GM18861 (cell line): ENCODE results near the gene CHST9.
"Not testable (repeated sequence)": the region's sequence is repeated elsewhere in the genome, so short reads cannot be mapped to it uniquely, and the experiment has no call there.

ENCODE experiments used
- ATAC-seq: cut with Tn5 transposase; IDR thresholded peaks from one replicate; pipeline ENCODE4 v1.9.1; 2021; ENCODE audit not compliant: unreplicated experiment

Gene CHST9, protein sequence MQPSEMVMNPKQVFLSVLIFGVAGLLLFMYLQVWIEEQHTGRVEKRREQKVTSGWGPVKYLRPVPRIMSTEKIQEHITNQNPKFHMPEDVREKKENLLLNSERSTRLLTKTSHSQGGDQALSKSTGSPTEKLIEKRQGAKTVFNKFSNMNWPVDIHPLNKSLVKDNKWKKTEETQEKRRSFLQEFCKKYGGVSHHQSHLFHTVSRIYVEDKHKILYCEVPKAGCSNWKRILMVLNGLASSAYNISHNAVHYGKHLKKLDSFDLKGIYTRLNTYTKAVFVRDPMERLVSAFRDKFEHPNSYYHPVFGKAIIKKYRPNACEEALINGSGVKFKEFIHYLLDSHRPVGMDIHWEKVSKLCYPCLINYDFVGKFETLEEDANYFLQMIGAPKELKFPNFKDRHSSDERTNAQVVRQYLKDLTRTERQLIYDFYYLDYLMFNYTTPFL

DNA sequence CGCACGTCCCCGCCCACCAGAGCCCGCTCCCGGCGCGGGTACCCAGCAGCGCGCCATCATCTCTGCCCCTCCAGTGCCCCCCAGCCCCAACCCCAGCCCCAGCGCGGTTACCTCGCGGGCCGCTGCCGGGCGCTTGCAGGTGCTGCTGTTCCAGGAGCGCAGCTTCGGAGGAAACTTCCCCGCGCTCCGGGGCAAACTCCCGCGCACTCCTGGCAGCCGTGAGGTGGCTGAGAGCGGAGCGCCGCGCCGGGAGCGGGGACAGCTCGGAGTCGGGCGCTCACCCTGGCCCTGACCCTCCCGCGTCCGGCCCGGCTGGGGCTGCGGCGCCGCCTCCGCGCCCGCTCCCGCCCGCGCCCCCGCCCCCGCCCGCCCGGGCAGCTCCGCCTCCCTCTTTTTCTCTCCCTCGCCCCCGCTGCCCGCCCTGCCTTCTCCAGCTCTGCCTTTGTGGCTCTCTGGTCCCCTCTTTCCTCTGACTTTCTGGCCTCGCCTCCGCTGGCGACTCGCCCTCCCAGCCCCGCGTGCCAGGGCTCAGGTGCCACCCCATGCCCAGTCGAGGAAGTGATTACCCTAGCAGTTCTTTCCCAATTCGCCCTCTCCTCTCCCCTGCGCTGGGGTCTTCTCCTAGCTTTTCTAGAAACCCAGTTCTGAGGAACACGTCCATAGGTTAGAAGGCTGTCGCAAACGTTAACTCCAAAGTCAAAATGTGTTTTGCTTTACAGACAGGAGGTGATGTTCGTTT lies at the start of gene CHST9:
CHST9 (minus strand) TSS at position 284 of the 739 bp plus-strand sequence. CDS start 42,499 bp downstream, outside the sequence.
- ATAC-seq = no peak

DNA sequence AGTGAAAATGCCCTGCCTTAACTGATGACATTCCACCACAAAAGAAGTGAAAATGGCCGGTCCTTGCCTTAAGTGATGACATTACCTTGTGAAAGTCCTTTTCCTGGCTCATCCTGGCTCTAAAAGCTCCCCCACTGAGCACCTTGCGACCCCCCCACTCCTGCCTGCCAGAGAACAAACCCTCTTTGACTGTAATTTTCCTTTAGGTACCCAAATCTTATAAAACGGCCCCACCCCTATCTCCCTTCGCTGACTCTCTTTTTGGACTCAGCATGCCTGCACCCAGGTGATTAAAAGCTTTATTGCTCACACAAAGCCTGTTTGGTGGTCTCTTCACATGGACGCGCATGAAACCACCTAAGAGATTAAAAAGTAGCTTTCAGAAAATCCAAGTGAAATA lies 47.2 kb upstream of the CHST9 start:
- not testable (repeated sequence) for ATAC-seq

DNA sequence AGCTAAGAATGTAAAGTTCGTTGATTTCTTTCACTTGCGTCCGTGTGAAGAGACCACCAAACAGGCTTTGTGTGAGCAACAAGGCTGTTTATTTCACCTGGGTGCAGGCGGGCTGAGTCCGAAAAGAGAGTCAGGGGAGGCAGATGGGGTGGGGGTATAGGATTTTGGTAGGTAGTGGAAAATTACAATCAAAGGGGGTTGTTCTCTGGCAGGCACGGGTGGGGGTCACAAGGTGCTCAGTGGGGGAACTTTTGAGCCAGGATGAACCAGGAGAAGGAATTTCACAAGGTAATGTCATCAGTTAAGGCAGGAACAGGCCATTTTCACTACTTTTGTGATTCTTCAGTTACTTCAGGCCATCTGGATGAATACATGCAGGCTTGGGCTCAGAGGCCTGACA lies 46.6 kb upstream of the CHST9 start:
- not testable (repeated sequence) for ATAC-seq

DNA sequence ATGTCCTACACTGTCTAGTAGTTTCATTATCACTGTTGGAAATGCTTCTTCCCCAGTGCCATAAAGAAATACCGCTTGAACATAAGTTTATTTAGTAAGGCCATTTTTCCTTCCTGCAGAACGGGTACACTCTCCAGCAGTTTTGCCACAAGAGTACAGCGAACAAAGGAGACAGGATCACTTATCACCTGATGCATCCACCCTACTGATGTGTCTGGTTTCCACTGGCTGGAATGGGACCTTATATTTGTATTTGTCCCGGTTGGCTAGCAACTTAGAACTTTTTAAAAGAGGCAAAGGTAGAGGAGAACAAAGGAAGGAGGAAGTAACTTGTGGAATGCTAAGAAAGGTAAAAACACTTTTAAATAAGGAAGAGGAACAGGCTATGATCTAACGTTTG lies 46.1 kb upstream of the CHST9 start:
- ATAC-seq = not testable (repeated sequence)

DNA sequence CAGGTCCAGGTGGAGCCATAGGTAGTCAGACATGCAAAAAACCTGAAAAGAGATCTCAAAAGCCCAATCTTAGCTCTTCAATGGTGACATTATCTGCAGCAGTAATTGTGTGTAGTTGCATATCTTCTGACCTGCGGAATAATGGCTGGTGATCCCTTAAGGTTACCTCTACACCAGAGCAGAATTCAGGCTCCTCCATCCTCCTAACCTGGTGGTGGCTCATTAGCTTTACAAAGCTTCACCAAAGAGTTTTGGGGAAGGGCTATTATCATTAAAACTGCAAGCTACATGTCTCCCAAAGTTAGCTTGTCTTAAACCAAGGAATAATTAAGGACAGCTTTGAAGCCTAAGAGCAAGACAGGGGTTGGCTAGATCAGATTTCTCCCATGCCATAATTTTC lies 42.6 kb upstream of the CHST9 start:
- ATAC-seq = no peak

DNA sequence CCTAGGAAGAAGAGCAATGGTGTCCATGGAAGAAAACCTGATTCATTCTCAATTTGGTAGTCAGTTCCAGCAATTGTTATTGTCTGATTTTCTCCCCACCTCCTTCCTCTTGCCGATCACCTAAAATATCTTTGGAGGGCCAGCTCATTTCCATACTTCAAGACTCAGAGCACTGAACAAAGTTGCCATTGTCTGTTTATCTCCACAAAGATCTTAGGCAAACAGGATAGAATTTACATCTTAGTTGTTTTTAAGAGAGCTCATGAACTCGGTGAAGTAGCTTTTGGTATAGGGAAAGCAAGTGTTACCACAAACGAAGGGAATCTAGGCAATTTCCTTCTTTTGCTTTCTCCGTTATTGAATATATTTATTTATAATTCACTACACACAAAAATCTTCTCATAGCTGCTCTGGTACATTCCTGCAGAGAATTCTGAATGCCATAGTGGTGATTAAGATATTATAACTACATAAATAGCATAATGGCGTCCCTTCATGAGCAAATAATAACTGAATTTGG lies 41.5 kb upstream of the CHST9 start:
- ATAC-seq = no peak

DNA sequence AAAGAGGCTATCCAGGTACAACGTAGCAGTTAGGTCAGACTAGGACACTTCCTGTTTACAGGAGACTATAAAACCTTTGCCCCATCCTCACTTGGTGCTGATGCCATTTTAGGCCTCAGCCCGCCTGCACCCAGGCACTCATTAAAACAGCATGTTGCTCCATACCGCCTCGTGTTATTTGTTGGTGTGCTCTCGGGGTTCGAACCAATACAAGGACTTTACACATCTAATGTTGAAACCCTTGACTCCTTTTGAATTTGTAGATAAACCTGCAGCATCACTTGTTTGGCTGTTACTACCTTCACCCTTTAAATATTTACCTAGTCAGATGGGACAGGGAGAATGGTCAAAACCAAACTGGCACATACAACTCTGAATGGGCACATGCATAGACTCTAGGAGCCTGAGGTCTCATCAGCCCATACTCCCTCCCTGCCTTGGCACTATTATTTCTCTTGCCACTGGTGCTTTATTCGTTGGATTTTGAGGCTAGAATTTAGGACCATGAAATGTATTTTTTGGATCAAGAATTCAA lies 40.9 kb upstream of the CHST9 start:
- ATAC-seq = no peak

DNA sequence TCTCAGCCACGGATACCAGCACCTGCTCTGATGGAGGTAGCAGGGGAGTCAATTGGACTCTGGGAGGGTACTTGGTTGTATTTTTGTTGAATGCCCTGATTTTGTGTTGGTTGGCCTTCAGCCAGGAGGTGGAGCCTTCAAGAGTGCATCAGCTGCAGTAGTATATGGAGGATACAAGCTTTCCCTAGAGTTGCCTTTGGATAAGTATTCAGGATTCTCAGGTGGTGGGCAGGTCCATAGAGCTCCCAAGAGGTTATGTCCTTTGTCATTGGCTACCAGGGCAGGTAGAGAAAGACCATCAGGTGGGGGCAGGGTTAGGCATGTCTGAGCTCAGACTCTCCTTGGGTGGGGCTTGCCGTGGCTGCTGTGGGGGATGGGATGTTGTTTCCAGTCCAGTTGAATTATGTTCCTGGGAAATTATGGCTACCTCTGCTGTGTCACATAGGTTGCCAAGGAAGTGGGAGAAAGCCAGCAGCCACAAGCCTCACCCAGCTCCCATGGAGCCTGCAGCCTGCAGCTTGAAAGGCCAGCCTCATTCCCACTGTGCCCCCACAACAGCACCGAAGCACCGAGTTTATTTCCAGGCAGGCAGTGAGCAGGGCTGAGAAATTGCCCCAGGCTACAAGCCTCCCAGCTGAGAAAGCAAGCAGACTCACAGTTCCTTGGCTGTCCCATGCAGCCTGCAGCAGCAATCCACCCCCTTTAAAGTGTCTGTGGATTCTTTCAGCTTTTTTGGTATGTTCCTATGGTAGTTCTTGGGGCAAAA lies 38.6 kb upstream of the CHST9 start:
- ATAC-seq = no peak

DNA sequence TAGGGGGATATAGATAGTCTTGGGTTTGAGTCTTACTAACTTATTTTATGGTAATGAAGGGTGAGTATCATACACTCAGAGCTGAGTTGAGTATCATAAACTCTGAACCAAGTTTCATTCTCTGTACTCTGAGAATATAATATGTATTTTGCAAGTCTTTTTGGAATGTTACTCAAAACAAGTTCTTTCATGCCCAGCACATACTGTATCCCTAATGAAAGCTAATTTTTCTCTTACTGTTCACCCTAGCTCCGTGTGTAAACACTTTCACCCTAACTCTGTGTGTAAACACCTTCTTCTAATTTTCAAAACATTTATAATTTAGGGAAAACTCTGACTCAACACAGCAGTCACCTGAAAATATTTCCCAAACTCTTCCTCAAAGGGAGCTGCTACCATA lies 29.7 kb upstream of the CHST9 start:
- no peak for ATAC-seq

DNA sequence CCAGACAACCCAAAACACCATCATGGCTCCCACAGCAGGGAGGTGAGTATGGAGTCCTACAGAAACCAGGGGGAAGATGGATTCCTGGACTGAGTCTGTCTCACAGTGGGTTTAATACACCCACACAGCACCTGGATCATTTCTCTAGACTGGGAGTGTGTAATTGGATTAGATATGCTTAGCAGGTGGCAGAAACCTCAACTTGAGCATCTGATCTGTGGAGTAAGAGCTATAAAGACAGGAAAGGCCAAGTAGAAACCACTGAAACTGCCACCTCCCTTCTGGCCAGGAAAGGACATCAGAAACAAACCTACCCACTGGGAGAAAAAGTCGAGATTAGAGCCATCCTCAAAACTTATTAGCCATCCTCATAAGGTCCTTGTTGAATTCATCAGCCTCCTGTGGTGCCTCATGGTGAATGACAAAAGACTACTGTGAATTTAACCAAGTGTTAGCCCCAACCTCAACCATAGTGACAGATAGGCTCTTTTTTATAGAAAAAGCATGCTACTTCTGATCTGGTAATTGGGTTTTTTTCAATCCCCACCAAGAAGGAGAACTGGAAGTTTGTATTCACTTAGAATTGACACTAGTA lies 28.1 kb upstream of the CHST9 start:
- ATAC-seq = no peak

DNA sequence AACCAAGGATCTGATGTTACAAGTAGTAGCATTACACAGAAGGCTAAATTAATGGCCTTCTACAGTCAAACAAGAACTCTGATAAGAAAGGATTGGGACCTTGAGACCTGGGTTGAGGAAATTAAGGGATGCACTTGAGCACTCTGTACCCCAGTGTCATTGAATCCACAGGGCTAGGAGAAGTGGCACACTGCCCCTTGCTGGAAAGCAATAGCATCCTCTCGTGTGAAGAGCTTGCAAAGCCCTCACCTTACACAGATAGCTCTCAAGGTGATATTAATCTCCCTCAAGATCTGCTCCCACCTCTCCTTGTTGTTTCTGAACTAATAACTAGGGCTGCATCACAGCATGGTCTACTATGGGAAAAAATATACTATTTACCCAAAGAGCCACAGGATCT lies 26.5 kb upstream of the CHST9 start:
- no peak for ATAC-seq

DNA sequence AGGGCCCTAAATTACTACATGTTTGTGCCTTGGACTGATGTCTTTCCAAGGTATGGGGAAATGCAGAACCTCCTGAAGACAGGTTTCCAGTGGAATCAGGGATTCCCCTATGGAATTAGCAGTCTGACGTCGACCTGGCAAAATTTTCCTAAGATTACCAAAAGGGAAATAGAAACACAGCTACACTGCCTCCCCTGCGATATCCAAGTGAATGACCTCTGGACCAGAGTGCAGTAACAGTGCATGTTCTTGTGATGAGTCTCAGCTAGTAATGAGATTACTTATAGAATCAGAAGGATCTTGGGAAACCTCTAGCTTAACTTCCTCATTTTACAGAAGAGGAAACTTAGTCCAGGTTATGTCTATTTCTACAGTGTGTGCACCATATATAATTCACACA lies 21.3 kb upstream of the CHST9 start:
- ATAC-seq = no peak

DNA sequence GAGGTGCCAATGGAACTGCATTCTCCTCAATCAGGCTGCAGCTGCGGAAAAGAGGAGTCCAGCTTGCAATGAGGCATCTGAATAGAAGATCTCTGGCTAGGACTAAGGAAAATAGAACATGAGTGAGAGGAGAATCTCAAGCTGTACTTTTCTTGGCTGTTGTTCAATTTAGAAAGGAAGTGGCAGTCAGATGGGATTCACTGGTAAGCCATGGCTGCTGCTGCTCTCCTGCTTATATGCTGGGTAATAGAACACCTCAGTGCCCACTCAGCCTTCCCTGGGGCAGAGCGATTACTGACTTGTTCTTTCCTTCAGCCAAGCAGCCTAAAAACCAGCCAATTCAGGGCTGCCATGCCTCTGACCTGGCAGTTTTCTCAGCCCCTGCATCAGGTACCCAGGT lies 17.6 kb upstream of the CHST9 start:
- ATAC-seq = no peak

DNA sequence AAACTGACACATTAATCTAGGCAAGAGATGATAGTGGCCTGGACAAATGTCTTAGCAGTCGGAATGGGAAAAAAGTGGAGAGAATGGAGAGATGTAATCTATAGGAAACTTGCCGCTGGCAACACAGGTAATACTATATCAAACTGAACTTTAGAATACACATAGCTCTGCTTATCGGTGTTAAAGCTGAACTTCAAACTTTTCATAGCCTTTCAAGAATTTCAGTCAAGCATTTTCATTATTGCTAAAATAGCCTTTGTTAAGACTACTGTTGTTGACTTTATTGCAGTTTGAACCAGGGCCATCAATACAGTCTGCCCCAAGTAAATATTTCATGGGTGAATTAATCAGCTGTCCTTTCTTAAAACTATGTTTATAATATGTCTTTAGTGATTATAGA lies 12.9 kb upstream of the CHST9 start:
- ATAC-seq = no peak

DNA sequence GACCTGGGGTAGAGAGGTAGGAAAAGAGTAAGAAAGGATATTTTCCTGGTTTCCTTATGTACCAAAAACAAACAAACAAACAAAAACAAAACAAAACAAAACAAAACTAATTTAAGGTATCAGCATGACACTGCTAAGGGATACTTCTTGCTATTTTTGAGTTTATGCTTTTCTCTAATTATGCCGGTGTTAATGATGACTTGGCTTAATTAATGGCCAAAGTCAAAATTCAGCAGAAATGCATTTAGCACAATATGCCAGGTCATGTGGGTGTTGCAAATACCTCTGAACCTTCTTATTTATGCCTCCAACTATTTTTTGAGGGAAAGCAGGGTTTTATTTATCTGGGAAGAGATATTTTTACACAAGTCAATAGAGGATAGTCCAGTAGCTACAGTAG lies 3.2 kb upstream of the CHST9 start:
- no peak for ATAC-seq

DNA sequence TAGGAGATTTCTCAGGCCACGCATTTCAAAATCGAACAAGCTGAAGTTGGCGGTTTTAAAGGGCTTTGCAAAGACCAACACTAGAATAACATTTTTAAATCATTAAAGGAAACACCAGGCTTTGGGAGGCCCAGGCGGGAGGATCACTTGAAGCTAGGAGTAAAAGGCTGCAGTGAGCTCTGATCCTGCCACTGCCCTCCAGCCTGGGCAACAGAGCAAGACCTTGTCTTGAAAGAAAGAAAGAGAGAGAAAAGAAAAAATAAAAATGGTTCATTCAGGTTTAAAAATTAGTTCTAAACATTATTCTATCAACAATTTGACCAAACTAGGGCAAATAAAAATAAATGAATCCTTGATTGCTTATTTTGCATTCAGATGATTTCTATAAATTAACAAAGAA lies 789 bp upstream of the CHST9 start:
- ATAC-seq = no peak

DNA sequence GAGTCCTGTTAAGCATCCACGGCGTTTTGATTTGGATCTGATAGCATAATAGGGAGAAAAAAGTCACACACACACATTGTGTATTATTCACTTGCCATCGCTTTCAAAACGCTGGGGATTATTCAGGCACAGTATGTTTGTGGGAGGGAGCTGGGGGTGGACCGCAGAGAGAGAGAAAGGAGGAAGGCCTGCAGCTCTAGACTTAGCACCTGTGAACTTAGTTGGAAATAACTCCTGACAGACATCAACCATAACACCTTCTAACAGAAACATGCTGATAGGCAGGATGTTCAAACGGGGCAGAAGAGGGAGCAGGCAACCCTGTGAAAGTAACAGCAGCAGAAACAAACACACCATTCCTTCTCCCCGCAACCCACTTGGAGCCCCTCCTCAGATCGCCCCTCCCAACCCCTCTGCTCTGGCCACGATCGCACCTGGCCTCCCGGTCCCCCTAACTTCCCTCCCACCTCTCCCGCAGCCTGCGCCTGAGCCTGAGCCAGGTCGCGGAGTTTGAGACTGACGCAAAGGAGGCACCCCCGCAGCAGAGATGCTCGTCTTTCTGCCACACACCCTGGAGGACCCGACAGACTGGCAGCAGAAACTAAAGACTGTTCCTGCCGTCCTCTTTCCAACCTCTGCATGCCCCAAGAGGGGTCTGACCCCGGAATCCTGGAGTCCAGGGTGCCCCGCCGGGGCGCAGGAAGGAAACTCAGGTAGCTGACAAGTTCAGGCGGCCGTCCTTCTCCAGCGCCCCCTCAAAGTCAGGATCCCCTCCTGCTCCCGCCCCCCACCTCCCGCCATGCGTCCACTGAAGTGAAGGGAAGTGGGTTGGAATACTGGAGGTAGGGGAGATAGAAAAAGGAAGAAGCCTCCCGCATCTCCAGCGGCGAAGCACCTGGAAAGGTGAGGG lies 738 bp downstream of the CHST9 start:
- ATAC-seq = no peak

DNA sequence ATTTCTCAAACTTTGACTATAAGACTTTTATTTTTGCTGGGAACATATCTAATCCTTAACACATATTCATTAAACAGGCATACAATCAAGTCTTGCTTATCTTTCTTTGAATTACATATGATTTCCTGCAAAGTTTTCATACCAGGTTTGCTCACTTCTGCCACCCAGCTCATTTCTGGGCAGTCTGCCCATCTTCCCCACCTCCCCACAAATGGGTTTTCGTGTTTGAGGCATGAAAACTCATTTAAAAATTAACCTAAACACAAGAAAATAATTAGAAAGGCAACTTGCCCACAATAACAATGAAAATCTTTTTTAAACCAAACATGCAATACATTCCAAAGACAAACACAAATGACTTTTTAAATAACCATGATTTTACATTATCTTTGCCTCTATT lies 3.4 kb downstream of the CHST9 start:
- no peak for ATAC-seq

DNA sequence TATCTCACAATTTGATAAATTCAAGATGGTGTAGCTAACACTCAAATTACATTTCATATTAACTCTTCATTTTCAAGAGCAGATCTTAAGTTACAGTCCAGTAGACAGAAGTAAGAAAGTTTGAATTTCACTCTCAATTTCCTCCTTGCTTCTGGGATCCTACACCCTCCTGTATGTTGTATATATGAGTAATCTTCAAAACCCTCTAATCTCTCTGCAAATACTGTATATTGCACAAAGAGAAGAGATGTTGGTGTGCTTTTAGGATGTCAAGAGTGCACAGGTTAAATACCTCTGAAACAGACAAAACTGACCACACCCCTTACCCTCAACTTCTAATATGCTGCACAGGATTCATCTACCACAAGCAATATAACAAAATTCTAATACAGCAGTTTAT lies 6.7 kb downstream of the CHST9 start:
- ATAC-seq = no peak

DNA sequence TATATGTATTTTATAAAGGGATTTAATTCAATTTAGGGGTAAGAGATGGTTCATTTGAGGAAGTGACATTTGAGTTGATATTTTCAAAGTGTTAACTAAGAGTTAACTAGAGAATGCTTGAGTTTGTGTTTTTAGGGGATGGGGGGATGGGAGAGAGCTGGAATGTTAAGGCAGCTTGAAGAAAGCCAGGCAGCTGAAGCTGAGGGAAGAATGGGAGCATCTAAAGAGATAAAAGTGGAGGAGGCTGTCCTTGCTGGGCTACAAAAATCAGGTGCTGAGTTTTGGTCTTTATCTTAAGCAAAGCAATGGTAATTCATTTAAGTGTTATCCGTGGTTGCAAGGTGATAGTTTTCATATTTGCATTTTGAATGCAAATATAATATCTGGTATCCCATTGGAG lies 9.2 kb downstream of the CHST9 start:
- ATAC-seq = no peak
